HG03280 (cell line): ENCODE measurements around the gene CLIC5.

Source experiments
- ATAC-seq: cut with Tn5 transposase; IDR thresholded peaks from one replicate; pipeline ENCODE4 v1.9.1; 2021; ENCODE audit warnings: mild to moderate bottlenecking, moderate library complexity; ENCODE audit not compliant: unreplicated experiment

Gene CLIC5

DNA sequence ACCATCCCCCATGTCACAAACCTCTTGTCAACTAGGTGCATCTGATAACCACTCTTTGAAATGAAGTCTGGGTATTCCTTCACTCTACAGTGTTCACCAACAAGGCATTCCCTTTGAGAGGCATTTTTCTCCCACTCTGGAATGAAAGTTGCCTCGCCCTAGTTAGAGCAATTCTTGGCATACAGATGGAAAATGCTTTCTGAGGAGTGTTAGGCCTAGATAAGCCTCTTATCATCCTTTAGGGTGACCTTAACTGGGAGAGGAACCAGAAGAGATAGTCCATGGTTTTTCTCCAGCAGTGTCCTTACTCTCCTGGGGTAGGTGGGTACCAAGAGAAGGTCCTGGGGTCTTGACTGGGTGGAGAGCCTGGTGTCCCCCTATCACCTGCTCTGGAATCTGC lies 14.8 kb downstream of the CLIC5 start:
- ATAC-seq = no peak

DNA sequence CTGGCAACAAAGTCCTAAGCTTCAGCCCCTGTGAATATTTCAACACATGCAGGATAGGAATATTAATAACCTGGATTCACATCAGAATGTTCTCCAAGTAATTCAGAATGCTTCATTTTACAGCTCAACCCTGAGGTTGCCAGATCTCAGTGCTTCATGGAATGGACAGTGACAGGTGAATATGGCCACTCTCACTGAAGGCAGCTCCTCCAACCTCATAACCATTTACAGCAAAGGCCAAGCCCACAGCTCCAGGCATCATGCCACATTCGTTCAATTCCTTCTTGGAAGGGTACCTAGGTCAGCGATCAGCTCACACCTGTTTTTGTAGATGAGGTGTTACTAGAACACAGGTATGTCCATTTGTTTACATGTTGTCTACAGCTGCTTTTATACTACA lies 17.1 kb downstream of the CLIC5 start:
- no peak for ATAC-seq

DNA sequence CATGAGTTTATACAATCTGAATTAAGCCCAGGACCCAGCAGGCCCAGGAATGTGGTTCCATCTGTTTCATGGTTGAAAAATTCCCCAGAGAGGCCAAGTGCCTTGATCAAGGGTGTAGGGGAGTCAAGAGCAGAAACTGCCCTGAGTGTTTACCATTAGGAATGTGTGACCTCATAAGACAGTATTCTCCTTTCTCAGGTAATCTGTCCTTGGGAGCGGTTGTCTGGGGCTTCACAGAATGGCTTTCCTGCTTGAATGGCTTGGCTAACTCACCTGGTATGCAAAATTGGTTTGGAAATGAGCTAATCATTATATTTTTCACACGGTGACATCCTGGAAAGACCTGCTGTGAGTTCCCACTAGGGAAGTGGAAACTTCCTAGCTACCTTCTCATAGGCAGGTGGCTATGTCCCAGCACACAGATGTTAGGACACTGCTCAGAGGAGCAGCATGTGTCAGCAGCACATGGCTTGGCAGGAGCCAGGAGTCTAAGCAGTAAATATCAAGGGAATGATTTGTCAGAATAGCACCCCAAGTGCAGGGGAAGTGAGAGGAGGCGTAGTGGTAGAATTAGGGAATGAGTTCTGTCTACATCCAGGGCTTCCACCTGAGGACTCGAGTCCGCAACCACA lies 17.7 kb downstream of the CLIC5 start:
- no peak for ATAC-seq

DNA sequence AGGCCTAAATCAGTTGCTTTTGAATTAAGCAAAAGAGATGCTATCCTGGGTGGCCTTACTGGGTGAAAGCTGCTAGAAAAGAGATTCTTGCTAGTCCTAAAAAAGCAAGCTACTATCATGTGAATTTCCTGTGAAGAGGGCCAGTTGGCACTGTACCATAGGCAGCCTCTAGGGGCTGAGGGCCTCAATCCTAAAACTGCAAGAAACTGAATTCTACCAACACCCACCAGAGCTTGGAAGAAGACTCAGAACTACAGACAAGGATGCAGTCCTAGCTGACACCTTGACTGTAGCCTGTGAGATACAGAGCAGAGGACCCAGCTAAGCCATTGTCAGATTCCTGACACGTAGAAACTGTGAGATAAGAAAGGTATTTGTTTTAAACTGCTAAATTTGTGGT lies 24.5 kb downstream of the CLIC5 start:
- no peak for ATAC-seq

DNA sequence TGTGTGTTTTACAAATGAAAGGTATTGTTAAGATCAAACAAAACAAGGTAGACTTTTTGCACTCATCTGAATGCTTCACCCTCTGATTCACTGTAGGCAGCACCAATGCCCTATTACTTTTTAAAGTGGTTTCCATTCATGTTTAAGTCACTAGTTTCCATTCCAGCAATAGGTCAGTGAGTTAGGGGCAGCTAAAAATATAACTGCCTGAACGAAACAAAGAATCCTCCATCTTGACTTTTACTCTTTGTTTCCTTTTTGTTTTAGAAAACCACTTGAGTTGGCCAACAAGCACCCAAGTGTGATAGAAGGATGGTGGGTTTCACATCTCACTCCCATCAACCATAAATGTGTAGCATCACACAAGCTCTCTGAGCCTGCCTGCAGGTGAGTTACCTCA lies 25.5 kb downstream of the CLIC5 start:
- ATAC-seq = no peak

DNA sequence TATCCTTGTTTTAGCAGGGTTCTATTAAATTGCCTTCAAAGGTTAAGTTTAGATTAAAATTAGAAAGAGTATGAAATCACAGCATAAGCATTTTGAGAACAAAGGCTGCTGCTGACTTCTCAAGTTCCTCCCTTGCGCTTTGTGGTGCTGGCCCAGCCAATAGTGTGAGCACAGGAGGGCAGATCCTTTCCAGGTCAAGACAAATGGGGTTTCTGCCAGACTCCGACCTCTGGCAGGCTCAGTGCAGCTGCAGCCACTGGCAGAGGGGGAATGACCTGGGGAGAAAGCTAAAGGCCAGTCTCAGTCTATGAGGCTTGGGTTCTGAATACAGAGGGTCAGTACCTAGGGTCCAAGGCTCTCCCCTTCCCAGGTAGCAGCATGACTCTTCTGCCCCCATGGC lies 27.0 kb downstream of the CLIC5 start:
- no peak for ATAC-seq

DNA sequence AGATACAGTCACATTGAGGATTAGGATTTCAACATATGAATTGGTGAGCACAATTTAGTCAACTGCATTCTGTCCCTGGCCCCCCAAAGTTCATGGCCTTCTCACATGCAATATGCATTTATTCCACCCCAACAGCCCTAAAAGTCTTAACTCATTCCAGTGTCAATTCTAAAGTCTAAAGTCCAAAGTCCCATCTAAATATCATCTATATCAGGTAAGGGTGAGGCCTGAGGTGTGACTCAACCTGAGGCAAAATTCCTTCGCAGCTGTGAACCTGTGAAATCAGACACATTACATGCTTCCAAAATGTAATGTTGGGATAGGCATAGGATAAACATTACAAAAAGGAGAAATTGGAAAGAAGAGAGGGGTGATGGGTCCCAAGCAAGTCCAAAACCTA lies 27.8 kb downstream of the CLIC5 start:
- no peak for ATAC-seq

DNA sequence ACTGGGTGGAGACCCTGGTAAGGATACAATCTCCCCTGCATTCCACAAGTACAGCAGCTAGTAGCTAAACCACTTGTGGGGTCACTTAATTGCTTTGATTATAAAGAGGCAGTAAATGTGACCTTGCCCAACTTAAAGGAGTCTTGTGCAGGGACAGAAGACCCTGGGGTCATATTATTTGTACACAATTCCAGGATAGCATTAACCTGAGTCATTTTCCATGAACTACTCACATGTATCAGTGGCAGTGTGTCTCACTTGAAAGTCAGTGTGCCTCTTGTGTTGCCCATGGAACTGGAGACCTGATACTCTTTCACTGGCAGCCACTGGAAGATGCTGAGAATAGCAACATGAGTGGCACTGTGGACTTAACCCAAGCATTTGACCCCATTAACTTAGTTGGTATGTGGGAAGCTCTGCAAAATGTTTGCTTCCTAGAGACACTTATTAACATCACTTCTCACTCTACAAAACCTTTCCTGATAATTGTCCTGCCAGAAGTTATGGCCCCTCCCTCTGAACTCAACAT lies 28.9 kb downstream of the CLIC5 start:
- no peak for ATAC-seq

DNA sequence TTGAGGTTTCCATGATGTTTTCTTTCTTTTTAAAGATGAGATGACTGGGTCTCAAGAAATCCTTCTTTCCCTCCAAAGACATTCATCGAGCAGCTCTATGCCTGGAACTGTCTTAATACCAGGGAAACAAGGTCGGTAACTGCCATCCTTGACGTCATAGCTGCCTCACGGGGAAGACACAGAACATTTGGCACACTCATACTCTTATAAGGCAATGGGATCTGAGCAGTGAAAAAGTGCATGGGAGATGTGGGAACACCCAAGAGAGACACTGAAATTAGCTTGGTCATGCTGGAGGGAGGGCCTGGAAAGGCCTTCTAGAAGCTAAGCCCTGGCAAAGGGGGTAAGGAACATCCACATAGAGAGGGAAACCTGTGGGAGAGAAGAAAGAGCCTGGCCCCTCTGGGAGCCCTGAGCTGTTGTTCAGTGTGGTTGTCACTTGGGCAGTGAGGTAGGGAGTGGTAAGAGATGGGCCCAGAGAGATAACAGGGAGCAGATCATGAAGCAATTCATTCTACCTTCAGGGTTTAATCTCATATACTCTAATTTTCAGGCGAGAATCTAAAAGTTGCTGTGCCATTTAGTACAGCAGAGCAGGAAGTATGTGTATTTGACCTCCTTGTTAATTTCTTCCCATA lies 30.8 kb downstream of the CLIC5 start:
- no peak for ATAC-seq

DNA sequence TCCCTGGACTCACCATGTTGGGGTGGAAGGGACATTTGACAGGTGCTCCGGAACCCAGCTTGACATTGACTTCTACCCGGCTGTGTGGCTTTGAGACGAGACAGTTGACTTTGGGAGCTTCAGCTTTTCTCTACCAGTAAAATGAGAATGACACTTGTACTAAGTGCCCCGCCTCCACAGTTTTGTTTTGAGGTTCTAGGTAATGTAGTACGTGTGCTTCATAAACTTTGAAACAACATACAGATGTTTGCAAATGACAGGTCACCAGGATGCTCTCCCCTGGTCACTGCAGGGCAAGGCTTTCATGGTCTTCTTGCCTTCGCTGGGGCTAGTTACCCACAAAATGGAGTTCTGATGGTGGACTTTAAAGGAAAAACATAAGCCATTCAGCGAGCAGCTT lies 31.3 kb downstream of the CLIC5 start:
- ATAC-seq = no peak

DNA sequence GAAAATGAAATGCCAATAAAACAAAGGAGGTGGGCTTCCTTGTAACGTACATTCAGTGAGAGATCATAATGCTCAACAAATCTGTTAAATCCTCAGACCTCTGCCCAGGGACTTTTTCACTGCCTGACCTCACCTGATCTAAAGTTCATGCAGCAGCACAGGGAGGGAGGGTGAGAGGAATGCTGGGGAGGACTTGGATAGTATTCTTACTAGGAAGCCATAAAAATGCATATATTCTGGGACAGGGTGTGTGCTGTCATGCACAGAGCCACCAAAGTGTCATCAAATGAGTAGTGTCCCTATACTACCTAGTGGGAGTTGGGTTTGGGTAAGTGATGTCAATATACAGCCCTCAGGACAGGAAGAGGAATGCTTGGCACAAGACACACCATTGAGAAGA lies 32.6 kb downstream of the CLIC5 start:
- no peak for ATAC-seq

DNA sequence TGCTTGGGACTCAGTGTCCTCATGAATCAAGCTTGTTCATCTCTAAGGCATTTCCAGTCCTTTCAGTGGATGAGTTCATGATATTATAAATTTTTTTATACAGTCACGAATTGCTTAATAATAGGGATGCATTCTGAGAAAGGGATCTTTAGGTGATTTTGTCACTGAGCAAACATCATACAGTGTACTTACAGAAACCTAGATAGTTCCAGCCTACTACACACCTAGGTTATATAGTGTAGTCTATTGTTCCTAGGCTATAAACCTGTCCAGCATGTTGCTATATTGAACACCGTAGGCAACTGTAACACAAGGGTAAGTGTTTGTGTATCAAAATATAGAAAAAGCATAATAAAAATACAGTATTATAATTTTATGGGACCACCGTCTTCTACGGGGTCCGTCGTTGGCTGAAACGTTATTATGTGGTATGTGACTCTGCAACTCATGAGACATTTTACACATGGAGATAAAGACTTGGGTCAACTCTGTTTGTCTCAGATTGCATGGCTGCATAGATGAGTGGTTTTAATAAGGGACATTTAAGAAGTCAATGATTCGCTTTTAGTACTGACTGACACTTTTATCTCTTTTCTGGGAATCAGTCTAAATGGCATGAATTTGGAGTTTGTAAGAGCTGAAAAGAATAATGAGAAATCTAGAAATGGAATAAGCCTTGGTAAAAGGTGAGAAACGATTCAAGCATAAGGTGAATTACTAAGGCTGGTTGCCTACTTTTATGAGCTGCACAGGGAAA lies 33.2 kb downstream of the CLIC5 start:
- ATAC-seq = no peak

DNA sequence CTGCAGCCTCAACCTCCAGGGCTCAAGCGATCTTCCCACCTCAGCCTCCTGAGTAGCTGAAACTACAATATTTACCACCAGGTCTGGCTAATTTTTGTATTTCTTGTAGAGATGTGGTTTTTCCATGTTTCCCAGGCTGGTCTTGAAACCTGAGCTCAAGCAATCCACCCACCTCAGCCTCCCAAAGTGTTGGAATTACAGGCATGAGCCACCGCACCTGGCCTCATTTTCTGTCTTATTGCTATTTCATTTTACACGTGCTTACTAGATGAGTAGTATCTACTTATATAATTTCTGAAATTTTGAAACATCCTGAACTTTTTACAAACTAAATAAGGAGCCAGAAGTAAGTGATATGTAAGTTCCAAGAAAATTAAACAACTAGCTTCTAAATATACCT lies 34.6 kb downstream of the CLIC5 start:
- no peak for ATAC-seq

DNA sequence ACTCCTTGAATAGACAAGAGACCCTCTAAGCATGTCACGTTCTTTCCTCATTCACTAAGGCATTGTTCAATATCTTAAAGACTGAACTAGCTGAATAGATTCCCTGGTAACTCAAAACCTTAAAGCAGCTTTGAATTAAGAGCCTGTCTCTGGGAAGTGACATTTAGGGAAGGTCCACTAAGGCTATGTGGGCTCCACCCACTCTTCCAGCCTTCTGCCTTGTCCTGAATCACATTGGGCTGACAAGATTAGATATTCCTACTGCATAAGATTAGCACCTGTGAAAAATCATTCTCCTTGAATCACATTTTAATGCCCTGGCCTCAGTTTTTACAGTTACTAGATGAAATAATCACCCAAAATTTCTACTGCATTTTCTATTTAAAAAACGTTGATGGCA lies 36.3 kb downstream of the CLIC5 start:
- no peak for ATAC-seq

DNA sequence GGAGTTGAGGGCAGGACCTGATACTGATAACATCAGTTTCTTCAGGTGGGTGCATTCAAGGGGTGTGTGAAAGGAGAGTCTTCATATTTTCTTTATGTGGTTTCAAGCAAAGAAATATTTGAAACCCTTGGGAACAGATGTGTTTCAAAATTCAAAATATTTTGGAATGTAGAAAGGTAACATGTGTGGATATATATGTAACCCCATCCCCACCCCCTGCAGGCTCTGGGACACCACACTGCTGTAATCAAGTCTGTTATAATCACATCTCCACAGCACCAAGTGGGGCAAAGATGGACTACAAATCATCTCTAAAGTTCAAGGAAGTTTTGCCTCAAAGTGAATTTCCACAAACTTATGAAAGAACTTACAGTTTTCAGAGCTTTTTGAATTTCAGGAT lies 41.1 kb downstream of the CLIC5 start:
- ATAC-seq = no peak

DNA sequence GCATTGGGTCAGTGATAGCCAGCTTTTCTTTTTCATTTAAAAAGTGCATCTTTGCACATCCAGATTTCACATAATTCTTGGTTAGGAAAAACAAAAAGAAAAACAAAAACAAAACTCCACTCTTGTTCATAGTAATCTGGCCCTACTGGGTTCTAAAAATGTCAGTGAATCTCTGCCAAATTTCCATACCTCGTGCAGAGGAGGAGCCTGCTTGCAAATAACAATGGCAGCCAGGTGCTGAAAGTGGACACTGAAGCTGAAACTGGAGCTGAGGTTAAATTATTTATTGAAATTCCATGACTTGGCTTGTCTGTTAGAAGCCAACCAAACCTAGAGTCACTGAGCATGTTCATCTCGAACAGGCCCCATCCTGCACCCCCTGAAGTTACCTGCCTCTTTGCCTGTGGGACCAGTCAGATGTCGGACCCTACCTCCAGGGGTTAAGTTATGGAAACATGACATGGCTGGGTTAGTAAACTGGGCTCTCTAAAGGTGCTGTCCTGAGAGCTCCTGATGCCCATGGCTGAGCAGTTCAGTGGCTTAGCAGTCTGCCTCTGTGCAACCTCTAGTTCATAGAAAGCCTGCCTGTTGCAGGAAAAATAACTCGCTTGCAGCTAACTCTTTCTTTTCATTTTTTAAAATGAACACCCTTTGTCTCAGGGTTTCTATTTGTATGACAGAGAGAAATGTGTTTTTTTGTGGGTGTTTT lies 42.7 kb downstream of the CLIC5 start:
- ATAC-seq = no peak

DNA sequence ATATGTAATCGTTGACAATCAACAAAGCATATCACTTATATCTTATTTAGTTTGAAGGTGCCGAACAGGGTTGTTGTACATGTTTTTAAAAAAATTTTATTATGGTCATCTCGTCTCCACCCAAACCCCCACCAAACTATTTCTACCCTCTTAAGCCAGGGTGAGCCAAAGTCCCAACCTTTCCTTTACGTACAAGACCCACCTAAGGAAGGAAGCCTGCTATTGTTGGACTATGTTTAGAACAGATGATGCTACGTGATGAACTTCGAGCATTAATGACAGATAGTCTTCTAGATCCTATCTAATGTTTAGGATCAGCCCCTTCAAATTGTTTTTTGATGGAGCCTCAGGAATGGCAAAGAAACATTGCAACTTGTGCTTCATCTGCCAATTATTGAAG lies 44.4 kb downstream of the CLIC5 start:
- no peak for ATAC-seq

DNA sequence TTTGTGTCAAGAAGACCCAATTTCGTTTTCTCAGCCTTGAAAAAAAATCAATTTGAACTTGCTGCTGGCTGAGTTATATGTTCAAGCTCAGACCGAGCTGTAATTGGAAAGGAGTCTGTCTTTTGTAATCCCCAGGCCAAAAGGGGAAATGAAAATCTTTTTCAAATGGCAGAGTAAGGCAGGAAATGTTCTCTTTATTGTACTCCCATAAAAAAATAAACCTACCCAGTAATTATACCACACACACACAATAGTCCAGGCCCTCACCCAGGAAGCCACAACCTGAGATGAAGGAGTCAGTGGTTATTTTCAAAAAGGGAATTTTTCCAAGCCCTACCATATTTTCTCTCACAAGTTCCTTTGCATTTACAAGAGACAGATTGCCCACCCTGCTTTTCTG lies 45.3 kb downstream of the CLIC5 start:
- ATAC-seq = no peak

DNA sequence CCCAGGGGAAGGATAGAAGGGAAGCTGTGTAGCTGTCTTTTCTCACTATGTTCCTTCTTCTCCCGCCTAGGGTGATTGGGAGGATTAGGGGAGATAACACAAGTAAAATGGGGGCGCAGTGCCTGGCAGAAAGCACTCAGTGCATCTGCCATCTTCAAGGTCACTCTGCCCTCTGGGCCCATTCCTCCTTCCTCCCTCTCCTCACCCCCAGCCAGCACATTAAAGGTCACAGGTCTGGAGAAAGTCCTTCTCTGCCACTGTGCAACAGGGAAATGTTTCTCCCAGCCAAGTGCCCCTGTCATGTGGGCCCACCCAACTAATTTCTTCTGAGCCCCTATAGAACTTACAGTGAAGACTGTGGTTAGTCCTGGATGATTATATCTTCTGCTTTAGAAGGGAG lies 45.8 kb downstream of the CLIC5 start:
- no peak for ATAC-seq

DNA sequence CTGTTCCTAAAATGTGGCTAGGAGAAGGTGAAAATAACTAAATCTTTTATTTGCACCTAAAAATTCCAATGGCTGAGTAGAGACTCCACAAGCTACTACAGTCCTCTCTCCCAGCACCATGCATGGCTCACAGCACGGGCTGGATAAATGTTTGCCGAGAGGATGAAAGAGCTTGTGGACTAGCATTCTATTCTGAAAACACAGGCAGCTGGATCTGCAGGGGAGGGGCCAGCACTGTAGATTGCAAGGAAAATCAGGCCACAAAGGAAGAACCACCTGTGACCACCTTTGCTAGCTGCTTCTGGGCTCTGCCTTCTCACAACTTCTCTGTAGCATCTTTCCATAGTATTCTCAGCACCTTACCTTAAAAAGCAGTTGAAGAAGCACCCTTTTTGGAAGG lies 46.6 kb downstream of the CLIC5 start:
- ATAC-seq = no peak

DNA sequence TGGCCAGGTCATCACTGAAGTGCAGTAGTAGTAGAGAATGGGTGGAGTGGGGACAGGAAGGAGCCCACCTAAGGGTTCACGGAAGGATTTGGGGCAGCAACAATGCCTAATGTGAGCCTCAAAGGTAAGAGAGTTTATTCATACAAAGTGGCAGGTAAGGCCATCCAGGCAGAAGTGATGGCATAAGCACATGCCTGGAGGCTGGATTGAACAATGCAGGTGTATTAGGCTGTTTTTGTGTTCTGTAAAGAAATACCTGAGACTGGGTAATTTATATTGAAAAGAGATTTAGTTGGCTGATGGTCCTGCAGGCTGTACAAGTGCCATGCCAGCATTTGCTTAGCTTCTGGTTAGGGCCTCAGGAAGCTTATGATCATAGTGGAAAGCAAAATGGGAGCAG lies 48.3 kb downstream of the CLIC5 start:
- ATAC-seq = no peak

DNA sequence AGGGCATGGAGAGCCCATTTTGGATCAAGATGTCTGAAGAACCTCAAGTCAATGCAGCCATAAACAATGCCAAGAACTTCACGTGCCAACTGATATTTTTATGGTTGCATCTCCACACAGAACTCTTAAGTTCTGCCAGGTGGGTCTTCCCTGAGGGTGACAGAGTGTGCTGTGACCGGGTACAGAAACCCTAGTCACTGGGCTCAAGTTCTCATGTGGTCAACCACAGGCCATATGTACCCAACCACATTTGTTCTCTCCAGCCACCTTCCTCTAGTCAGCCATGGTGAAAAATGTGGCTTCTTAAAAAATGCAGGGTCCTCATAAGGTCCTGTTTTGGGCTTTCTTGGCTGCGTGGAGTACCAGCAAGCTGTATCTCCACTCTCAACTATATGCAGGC lies 48.9 kb downstream of the CLIC5 start:
- ATAC-seq = no peak
